GM12891 (cell line): Measurements from ENCODE around the gene ARSB.

ENCODE experiments used
- PAX5 ChIP-seq: IDR thresholded peaks from 2 replicates; pipeline ENCODE4 v1.6.1; 2011; ENCODE audit warnings: low read length, moderate library complexity, mild to moderate bottlenecking; ENCODE audit not compliant: insufficient read depth, severe bottlenecking
- POLR2A ChIP-seq: IDR thresholded peaks from 2 replicates; pipeline ENCODE4 v1.6.1; 2011; ENCODE audit warnings: low read depth, low read length, control low read depth
- POLR2AphosphoS5 ChIP-seq: IDR thresholded peaks from 2 replicates; pipeline ENCODE4 v1.6.1; 2011; ENCODE audit warnings: low read depth, low read length, control low read depth
- POU2F2 ChIP-seq: IDR thresholded peaks from 2 replicates; pipeline ENCODE4 v1.6.1; 2011; ENCODE audit warnings: low read depth, mild to moderate bottlenecking, control low read depth, low read length, moderate library complexity
- SPI1 ChIP-seq: IDR thresholded peaks from 2 replicates; pipeline ENCODE4 v1.6.1; 2011; ENCODE audit warnings: low read depth, low read length, control low read depth
- TAF1 ChIP-seq: IDR thresholded peaks from 2 replicates; pipeline ENCODE4 v1.6.1; 2011; ENCODE audit warnings: low read depth, low read length, control low read depth

DNA sequence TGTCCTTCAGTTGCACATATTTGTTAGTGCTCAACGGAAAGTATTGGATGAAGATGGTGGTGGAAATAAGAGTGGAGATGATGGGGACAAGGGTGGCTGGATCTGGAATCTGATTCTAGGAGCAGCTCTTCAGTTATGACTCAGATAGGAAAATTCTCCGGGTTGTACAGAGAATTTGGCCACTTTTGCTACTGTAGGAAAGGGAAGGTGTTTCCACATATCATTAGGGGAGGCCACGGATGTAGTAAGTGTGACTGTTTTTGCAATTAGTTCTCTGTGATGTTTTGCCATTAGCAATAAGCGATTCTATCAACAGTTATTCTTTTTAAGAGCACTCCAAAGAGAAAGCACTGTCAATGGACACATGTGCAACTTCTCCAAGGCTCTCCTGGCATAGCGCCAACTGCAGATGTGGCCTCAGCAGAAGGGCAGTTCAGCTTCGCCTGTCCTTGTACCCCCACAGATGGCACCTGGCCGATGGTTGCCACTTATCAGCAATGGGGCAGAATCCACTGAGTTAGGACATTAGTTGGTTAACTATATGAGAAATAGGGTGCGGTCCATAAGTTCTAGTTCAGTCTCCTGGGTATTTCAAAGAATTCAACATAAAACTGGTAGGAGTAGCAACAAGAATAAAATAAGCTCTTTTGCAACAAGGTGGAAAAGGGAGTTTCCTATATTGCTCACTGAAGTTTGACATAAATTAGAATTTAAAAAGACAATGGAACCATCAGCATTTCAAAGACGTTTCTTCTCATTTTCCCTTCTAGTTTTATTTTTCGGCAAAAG lies 96.3 kb downstream of the ARSB start:
- TF ChIP-seq POLR2AphosphoS5 (no peak), POLR2A (no peak; the same call in 1 of the 2 replicates), SPI1 (no peak), TAF1 (no peak), POU2F2 (no peak), PAX5 (no peak)
